ENCODE measurements around the gene SETD3. TPM values are rescaled to one million over a fixed set of nuclear protein-coding genes. Genes with fewer than 3 reads are reported as not detected.

SETD3 gene
- total and polyA plus RNA-seq, 2 experiments from 2014 or later = 40.7 to 68.0 TPM

GRCh38 chr14:99476864-99477263 is 3.8 kb downstream of the SETD3 start (continued):
- no peak for TF ChIP-seq ZNF462 (CRISPR knock-in tag; IDR thresholded peaks at IDR 0.05)

- Mint-ChIP-seq H3K27me3 (ENCODE audit: insufficient read depth, low read depth, poor library complexity) (peaks cover 2% of the 10 kb centered on the region), H3K9me3 (no peaks in the 10 kb centered on the region), H3K4me3 (no peak overlapping the region), H3K4me1 (peaks cover 38% of the 10 kb centered on the region), H3K36me3 (ENCODE audit: low read depth) (no peaks in the 10 kb centered on the region), H3K27ac (peak overlapping the region; percentile 42)
- Histone ChIP-seq H3K79me2 (replicated peaks; ENCODE audit: insufficient read depth) (peaks cover 95% of the 10 kb centered on the region), H3K36me3 (ENCODE audit: insufficient read depth) (no peaks in the 10 kb centered on the region), H3K4me3 (no peak overlapping the region), H3K4me2 (no peak overlapping the region), H3F3A (replicated peaks; ENCODE audit: low read depth) (0 out of 2 replicates have a peak, but pooled peaks cover 6% of the 10 kb centered on the region), H3K9me2 (ENCODE audit: insufficient read depth) (no peaks in the 10 kb centered on the region), H3K27me3 (ENCODE audit: insufficient read depth) (no peaks in the 10 kb centered on the region), H3K4me1 (ENCODE audit: insufficient read depth) (peaks cover 26% of the 10 kb centered on the region), H4K20me1 (replicated peaks; ENCODE audit: insufficient read depth) (peaks cover 54% of the 10 kb centered on the region), H2AFZ (no peak overlapping the region), H3K27ac (ENCODE audit: low read depth) (peak overlapping the region; percentile 52; the same call in 1 of the 2 replicates)
- no peak for DNase-seq (ENCODE audit: low spot score)
- ATAC-seq = no peak
- no peak for TF ChIP-seq STAT1 (IDR thresholded peaks at IDR 0.05; ENCODE audit: unreplicated experiment)
- no peak for TF ChIP-seq JUNB (IDR thresholded peaks at IDR 0.05; ENCODE audit: unreplicated experiment)
- TF ChIP-seq CREB1 (CRISPR knock-in tag; IDR thresholded peaks at IDR 0.05; ENCODE audit: low read depth) = no peak
- TF ChIP-seq ZNF462 (CRISPR knock-in tag; IDR thresholded peaks at IDR 0.05) = no peak
- no peak for TF ChIP-seq ZNF114 (CRISPR knock-in tag; IDR thresholded peaks at IDR 0.05)
- TF ChIP-seq NANOG (IDR thresholded peaks at IDR 0.05; ENCODE audit: borderline replicate concordance) = no peak
- no peak for TF ChIP-seq ZNF331 (CRISPR knock-in tag; IDR thresholded peaks at IDR 0.05; ENCODE audit: low read depth)
- no peak for TF ChIP-seq EZH2 (IDR thresholded peaks at IDR 0.05; ENCODE audit: low read depth, unreplicated experiment)
- TF ChIP-seq ETS1 (IDR thresholded peaks at IDR 0.05) = no peak
Measured at GRCh38 chr14:99475660-99476059, 5.0 kb downstream of the SETD3 start.
